Stimulated activated CD8-positive, alpha-beta memory T cell treated with anti-CD3 and anti-CD28 coated beads, Interleukin-2, amount 100 ng/mL, for 1 hour (primary cell): ENCODE results near the gene DNAH10.
A peak's percentile ranks its signal among the peaks of the same experiment; 100 is the strongest.

ENCODE experiments used
- DNase-seq, 2 donors: peaks; one replicate each; pipeline ENCODE4 v3.0.0-alpha.2; 2020; ENCODE audit warnings: low read depth in 2 of 2

The DNAH10 gene

GRCh38 chr12:123886931-123887582 lies 125.0 kb downstream of the DNAH10 start:
- no peak for DNase-seq

GRCh38 chr12:123888989-123889388 lies 126.9 kb downstream of the DNAH10 start:
- DNase-seq, result no peak

GRCh38 chr12:123889848-123890535 lies 127.9 kb downstream of the DNAH10 start:
- DNase-seq, result no peak

GRCh38 chr12:123890536-123890902 lies 128.4 kb downstream of the DNAH10 start:
- no peak for DNase-seq

GRCh38 chr12:123891011-123891410 lies 128.9 kb downstream of the DNAH10 start:
- no peak for DNase-seq

GRCh38 chr12:123891516-123892179 lies 129.5 kb downstream of the DNAH10 start:
- no peak for DNase-seq

- no peak for DNase-seq
These were observed 130.1 kb downstream of the DNAH10 start for GRCh38 chr12:123892180-123892559.

GRCh38 chr12:123892853-123893252 lies 130.8 kb downstream of the DNAH10 start:
- DNase-seq, result no peak

GRCh38 chr12:123893276-123893675 lies 131.2 kb downstream of the DNAH10 start:
- DNase-seq, result no peak

GRCh38 chr12:123894823-123895345 lies 132.8 kb downstream of the DNAH10 start:
- no peak for DNase-seq

GRCh38 chr12:123895451-123895850 lies 133.3 kb downstream of the DNAH10 start:
- DNase-seq, result no peak

- DNase-seq, result no peak
These were observed 134.7 kb downstream of the DNAH10 start for GRCh38 chr12:123896767-123897166.

- no peak for DNase-seq
These were observed 135.1 kb downstream of the DNAH10 start for GRCh38 chr12:123897221-123897620.

GRCh38 chr12:123898673-123899072 lies 136.6 kb downstream of the DNAH10 start:
- DNase-seq, result no peak

- DNase-seq, result no peak
These were observed 137.3 kb downstream of the DNAH10 start for GRCh38 chr12:123899368-123899767.

GRCh38 chr12:123900871-123901376 lies 138.8 kb downstream of the DNAH10 start:
- DNase-seq, result no peak

- no peak for DNase-seq
These were observed 140.7 kb downstream of the DNAH10 start for GRCh38 chr12:123902821-123903220.

GRCh38 chr12:123903301-123904065 lies 141.4 kb downstream of the DNAH10 start:
- no peak for DNase-seq

- DNase-seq, result peak; percentile 31 to 33
These were observed 143.3 kb downstream of the DNAH10 start for GRCh38 chr12:123905319-123905925.

GRCh38 chr12:123906711-123907420 lies 144.8 kb downstream of the DNAH10 start:
- no peak for DNase-seq
